ENCODE results near the gene PRR5L.

GRCh38 chr11:36447514-36447913 lies 151.4 kb downstream of the PRR5L start:
- no peak for TF ChIP-seq POLR2A (IDR thresholded peaks at IDR 0.05)
- TF ChIP-seq CTCF (IDR thresholded peaks at IDR 0.05), result no peak
